GM18499 (cell line): ENCODE measurements around the gene ETNK1.

Experiments
- ATAC-seq: cut with Tn5 transposase; IDR thresholded peaks from one replicate; pipeline ENCODE4 v1.9.1; 2021; ENCODE audit warnings: moderate number of reproducible peaks; ENCODE audit not compliant: insufficient read depth, unreplicated experiment

ETNK1 gene

GRCh38 chr12:22729957-22730443 lies 105.0 kb downstream of the ETNK1 start:
- ATAC-seq, result no peak

DNA sequence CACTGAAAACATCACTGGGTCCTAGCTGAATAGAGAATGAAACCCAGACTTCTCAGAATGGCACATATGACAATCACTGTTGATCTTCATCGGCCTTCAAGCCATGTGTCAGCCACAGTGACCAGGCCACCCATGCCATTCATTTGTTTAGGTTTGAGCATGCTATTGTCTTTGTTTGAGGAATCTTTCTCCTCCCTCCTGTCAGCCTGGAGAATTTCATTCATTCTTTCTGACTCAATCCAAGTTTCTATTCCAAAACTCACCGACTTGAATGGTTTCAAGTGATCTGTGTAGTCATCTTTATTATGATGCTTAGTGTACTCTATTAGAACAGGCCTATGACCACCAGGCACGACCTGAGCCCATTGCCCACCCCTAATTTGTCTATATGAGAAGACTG lies 106.3 kb downstream of the ETNK1 start:
- no peak for ATAC-seq

GRCh38 chr12:22733756-22734155 lies 108.8 kb downstream of the ETNK1 start:
- no peak for ATAC-seq

GRCh38 chr12:22738945-22739344 lies 114.0 kb downstream of the ETNK1 start:
- ATAC-seq, result no peak
